ENCODE results near the gene KRTAP12-3. TPM values are rescaled to one million over a fixed set of nuclear protein-coding genes. Genes with fewer than 3 reads are reported as not detected.

Gene KRTAP12-3
- total RNA-seq, 1 donor from 2014 or later = not detected

DNA sequence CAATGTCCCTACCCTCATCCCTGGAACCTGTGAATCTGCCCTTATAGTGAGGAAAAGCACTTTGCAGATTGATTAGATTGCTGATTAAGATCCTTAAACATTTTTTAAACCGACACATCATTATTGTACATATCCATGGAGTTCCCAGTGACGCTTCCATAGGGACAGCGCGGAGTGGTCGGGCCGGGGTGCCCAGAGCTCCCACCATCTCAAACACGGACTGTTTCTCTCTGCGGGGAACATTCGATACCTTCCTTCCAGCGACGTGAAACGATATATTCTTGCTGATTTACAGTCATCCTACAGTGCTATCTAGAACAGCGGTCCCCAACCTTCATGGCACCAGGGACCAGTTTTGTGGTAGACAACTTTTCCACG, 43.3 kb downstream of the KRTAP12-3 start:
- DNase-seq (ENCODE audit: low spot score) = peak; percentile 75

- peak; percentile 78 for DNase-seq (ENCODE audit: low spot score)
Observed at GRCh38 chr21:44701541-44701940, 43.8 kb downstream of the KRTAP12-3 start.

DNA sequence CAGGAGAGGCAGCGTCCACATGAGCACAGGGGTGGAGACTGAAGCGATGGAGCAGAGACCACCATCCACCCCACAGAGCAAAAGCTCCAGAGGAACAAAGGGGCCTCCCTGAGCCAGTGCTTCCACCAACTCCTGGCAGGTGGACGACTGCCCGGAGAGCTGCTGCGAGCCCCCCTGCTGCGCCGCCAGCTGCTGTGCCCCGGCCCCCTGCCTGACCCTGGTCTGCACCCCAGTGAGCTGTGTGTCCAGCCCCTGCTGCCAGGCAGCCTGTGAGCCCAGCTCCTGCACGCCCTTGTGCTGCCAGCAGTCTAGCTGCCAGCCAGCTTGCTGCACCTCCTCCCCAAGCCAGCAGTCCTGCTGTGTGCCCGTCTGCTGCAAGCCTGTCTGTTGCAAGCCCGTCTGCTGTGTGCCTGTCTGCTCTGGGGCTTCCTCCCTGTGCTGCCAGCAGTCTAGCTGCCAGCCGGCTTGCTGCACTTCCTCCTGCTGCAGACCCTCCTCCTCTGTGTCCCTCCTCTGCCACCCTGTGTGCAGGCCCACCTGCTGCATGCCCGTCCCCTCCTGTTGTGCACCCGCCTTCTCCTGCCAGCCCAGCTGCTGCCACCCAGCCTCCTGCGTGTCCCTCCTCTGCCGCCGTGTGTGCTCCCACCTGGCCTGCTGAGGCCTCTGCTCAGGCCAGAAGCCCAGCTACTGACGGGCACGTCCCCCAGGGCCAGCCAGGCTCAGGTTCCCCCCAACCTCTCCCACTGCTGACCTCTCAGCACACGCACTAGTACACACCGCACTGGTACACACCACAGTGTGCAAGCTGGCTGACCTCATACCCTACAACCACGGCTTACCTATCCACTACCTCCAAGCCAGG, 44.6 kb downstream of the KRTAP12-3 start:
- DNase-seq (ENCODE audit: low spot score) = peak; percentile 55

- peak; percentile 75 for DNase-seq (ENCODE audit: low spot score)
Observed at GRCh38 chr21:44702973-44703730, 45.4 kb downstream of the KRTAP12-3 start.

DNA sequence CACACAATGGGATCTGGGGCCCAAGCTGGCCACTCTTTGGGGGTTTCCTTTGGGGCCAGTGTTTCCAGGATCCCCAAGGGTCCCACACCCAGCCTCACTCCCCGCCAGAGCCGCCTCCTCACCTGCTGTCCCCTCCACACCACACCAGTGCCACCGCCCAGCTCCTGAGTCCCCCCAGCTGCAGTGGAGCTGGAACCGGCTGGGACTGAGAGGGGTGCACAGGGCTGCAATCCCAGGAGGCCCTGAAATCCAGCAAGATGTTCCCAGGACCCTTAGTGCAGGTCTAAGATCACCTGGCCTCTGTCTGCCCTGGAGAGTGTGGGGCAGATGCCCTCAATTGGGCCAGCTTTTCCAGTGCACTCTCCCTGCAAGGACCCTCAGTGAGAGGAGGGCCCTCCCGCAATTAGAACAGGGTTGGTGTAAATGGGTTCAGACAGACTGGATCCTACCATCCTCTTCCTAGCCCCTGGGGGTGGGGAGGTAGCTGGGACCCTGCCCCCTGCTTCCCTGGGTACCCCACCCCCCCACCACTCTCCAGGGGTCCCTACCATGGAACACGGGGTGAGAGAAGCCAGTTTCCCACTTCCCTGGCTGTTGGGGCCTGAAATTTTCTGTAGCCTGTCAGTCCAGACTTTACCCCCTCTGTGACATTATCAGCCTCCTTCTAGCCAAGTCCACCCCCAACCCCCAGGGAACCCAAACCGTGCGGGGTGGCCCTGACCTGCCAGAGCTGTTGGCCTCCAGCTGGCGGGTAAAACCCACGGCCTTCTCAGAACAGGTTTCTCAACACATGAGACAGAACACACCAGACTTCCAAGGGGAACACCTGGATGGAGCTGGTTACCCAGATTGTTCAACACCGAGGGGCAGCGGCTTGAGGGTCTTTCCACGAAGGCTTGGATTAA, 46.3 kb downstream of the KRTAP12-3 start:
- DNase-seq (ENCODE audit: low spot score) = peak; percentile 69

GRCh38 chr21:44704636-44705001, 46.9 kb downstream of the KRTAP12-3 start:
- peak; percentile 81 for DNase-seq (ENCODE audit: low spot score)

GRCh38 chr21:44706026-44706705, 48.4 kb downstream of the KRTAP12-3 start:
- DNase-seq (ENCODE audit: low spot score) = peak; percentile 81

- DNase-seq (ENCODE audit: low spot score) = peak; percentile 85
Observed at GRCh38 chr21:44706706-44707581, 49.2 kb downstream of the KRTAP12-3 start.

Other genes starting within 250 kb of the KRTAP12-3 start
- gene LRRC3, start 202.4 kb upstream of the KRTAP12-3 start, total RNA-seq = 3.8 TPM
- not detected for gene KRTAP10-1, start 117.7 kb upstream of the KRTAP12-3 start, total RNA-seq
- gene KRTAP10-2, start 106.4 kb upstream of the KRTAP12-3 start, total RNA-seq = not detected
- gene KRTAP10-3, start 99.1 kb upstream of the KRTAP12-3 start, total RNA-seq = not detected
- not detected for gene KRTAP10-4, start 84.2 kb upstream of the KRTAP12-3 start, total RNA-seq
- not detected for gene KRTAP10-5, start 77.3 kb upstream of the KRTAP12-3 start, total RNA-seq
- not detected for gene KRTAP10-6, start 65.4 kb upstream of the KRTAP12-3 start, total RNA-seq
- gene KRTAP10-7, start 57.3 kb upstream of the KRTAP12-3 start, total RNA-seq = not detected
- not detected for gene KRTAP10-8, start 45.9 kb upstream of the KRTAP12-3 start, total RNA-seq
- gene KRTAP10-9, start 30.8 kb upstream of the KRTAP12-3 start, total RNA-seq = not detected
- gene KRTAP10-10, start 20.6 kb upstream of the KRTAP12-3 start, total RNA-seq = not detected
- gene KRTAP10-11, start 11.5 kb upstream of the KRTAP12-3 start, total RNA-seq = not detected
- not detected for gene KRTAP12-4, start 3.3 kb upstream of the KRTAP12-3 start, total RNA-seq
- gene KRTAP12-2, start 9.0 kb downstream of the KRTAP12-3 start, total RNA-seq = not detected
- gene KRTAP12-1, start 24.2 kb downstream of the KRTAP12-3 start, total RNA-seq = not detected
- not detected for gene KRTAP10-12, start 39.2 kb downstream of the KRTAP12-3 start, total RNA-seq
- not detected for gene TSPEAR, start 53.6 kb downstream of the KRTAP12-3 start, total RNA-seq
- 123 TPM for gene UBE2G2, start 143.9 kb downstream of the KRTAP12-3 start, total RNA-seq
- gene SUMO3, start 160.1 kb downstream of the KRTAP12-3 start, total RNA-seq = 82.2 TPM
- gene PTTG1IP, start 215.8 kb downstream of the KRTAP12-3 start, total RNA-seq = 161 TPM